SH-SY5Y (cell line): ENCODE data around the gene MRPS22.

Source experiments
- GATA2 ChIP-seq: IDR thresholded peaks from 2 replicates; pipeline ENCODE4 v1.6.1; 2011; ENCODE audit warnings: mild to moderate bottlenecking, low read depth, low read length
- GATA3 ChIP-seq: IDR thresholded peaks from 2 replicates; pipeline ENCODE4 v1.6.1; 2011; ENCODE audit warnings: low read depth, mild to moderate bottlenecking, low read length, moderate library complexity

- TF ChIP-seq GATA2 (no peak), GATA3 (no peak)
These were observed 42.2 kb upstream of the MRPS22 start for GRCh38 chr3:139301654-139302053.
